IMR-90 (cell line): ENCODE measurements around the gene FAM20A. TPM values are rescaled to one million over a fixed set of nuclear protein-coding genes. Genes with fewer than 3 reads are reported as not detected.

Experiments used
- ATAC-seq: fragments of 200-7000 bp; cut with Tn5 transposase; 2 replicates; pipeline ENCODE4 v1.9.1; 2020; ENCODE audit warnings: low read depth, mild to moderate bottlenecking, moderate library complexity
- BruUV-seq: library from RNA; stranded (reverse); fragments of 400-500 nt; replicated peaks from 2 replicates; lab custom pipeline; 2021; lab: Mats Ljungman, UMichigan
- CTCF ChIA-PET: fragments of 300-600 bp; formaldehyde crosslinking; extraction: SDS; loops from one replicate; lab custom pipeline; 2021; ENCODE audit warnings: antibody characterized with exemption; lab: Yijun Ruan, JAX
- POLR2A ChIA-PET: fragments of 300-600 bp; sonication (Branson Sonifier 250); formaldehyde crosslinking; loops from one replicate; lab custom pipeline; 2022; ENCODE audit warnings: antibody characterized with exemption; ENCODE audit not compliant: unreplicated experiment; lab: Charles Lee
- DNase-seq: peaks from one replicate; pipeline ENCODE4 v3.0.0; 2013
- H2AFZ ChIP-seq: replicated peaks from 2 replicates; pipeline ENCODE3; 2013; ENCODE audit warnings: low read length, mild to moderate bottlenecking; ENCODE audit not compliant: poor library complexity
- H2AK5ac ChIP-seq: 2 replicates; pipeline ENCODE4 v1.6.1; 2013; ENCODE audit warnings: low read depth, low read length, inconsistent platforms
- H2AK9ac ChIP-seq: replicated peaks from 2 replicates; pipeline ENCODE3; 2013; ENCODE audit warnings: mild to moderate bottlenecking, low read depth, low read length, moderate library complexity; ENCODE audit not compliant: poor library complexity
- H2BK120ac ChIP-seq: 2 replicates; pipeline ENCODE4 v1.6.1; 2013; ENCODE audit warnings: low read depth, low read length, inconsistent platforms
- H2BK15ac ChIP-seq: 3 replicates; pipeline ENCODE4 v1.6.1; 2013; ENCODE audit warnings: low read depth, low read length, inconsistent platforms
- H2BK20ac ChIP-seq: 2 replicates; pipeline ENCODE4 v1.6.1; 2013; ENCODE audit warnings: low read depth, mild to moderate bottlenecking, inconsistent platforms, low read length, moderate library complexity
- H2BK5ac ChIP-seq: 2 replicates; pipeline ENCODE4 v1.6.1; 2013; ENCODE audit warnings: mild to moderate bottlenecking, low read depth, low read length, inconsistent platforms; ENCODE audit not compliant: poor library complexity, severe bottlenecking
- H3K14ac ChIP-seq: replicated peaks from 2 replicates; pipeline ENCODE4 v1.6.1; 2013; ENCODE audit warnings: low read depth, low read length, inconsistent platforms
- H3K18ac ChIP-seq: 2 replicates; pipeline ENCODE4 v1.6.1; 2013; ENCODE audit warnings: low read depth, low read length, control low read depth
- H3K23ac ChIP-seq: 2 replicates; pipeline ENCODE4 v1.6.1; 2013; ENCODE audit warnings: low read depth, low read length, inconsistent platforms
- H3K27ac ChIP-seq: 2 replicates; pipeline ENCODE4 v1.5.1; 2013; ENCODE audit warnings: mild to moderate bottlenecking, control low read depth, low read length; ENCODE audit not compliant: insufficient read depth
- H3K27me3 ChIP-seq: 2 replicates; pipeline ENCODE4 v1.6.1; 2013; ENCODE audit warnings: low read length; ENCODE audit not compliant: control insufficient read depth, insufficient read depth
- H3K36me3 ChIP-seq: 2 replicates; pipeline ENCODE4 v1.6.1; 2013; ENCODE audit warnings: low read length, mixed read lengths; ENCODE audit not compliant: control insufficient read depth, insufficient read depth
- H3K4ac ChIP-seq: 2 replicates; pipeline ENCODE4 v1.6.1; 2013; ENCODE audit warnings: low read depth, low read length, inconsistent platforms
- H3K4me1 ChIP-seq: 2 replicates; pipeline ENCODE4 v1.6.1; 2013; ENCODE audit warnings: low read length, mixed read lengths; ENCODE audit not compliant: control insufficient read depth, insufficient read depth
- H3K4me2 ChIP-seq: 2 replicates; pipeline ENCODE4 v1.6.1; 2013; ENCODE audit warnings: low read depth, mild to moderate bottlenecking, control low read depth, low read length, moderate library complexity
- H3K4me3 ChIP-seq: 2 replicates; pipeline ENCODE4 v1.5.1; 2013; ENCODE audit warnings: low read depth, mild to moderate bottlenecking, control low read depth, low read length, moderate library complexity; ENCODE audit not compliant: insufficient read depth
- H3K56ac ChIP-seq: 2 replicates; pipeline ENCODE4 v1.6.1; 2013; ENCODE audit warnings: low read length, inconsistent platforms; ENCODE audit not compliant: insufficient read depth; ENCODE audit errors: extremely low read depth
- H3K79me1 ChIP-seq, 2 experiments: 2 replicates each; pipeline ENCODE4 v1.6.1; 2013; ENCODE audit warnings: low read length in 2 of 2, inconsistent platforms in 1 of 2, low read depth in 1 of 2
- H3K9ac ChIP-seq: 2 replicates; pipeline ENCODE4 v1.6.1; 2013; ENCODE audit warnings: low read depth, low read length, control low read depth
- H3K9me1 ChIP-seq: 2 replicates; pipeline ENCODE4 v1.6.1; 2013; ENCODE audit warnings: low read length, inconsistent platforms; ENCODE audit not compliant: insufficient read depth
- H3K9me3 ChIP-seq: 2 replicates; pipeline ENCODE4 v1.6.1; 2013; ENCODE audit warnings: low read length; ENCODE audit not compliant: control insufficient read depth, insufficient read depth
- H4K20me1 ChIP-seq: 2 replicates; pipeline ENCODE4 v1.6.1; 2013; ENCODE audit warnings: low read length, inconsistent platforms; ENCODE audit not compliant: insufficient read depth
- H4K5ac ChIP-seq: 2 replicates; pipeline ENCODE4 v1.6.1; 2013; ENCODE audit warnings: mild to moderate bottlenecking, low read depth, low read length, control low read depth
- H4K8ac ChIP-seq, 2 experiments: 2 replicates each; pipeline ENCODE4 v1.6.1; 2013; ENCODE audit warnings: low read depth in 2 of 2, low read length in 2 of 2, control low read depth in 1 of 2, inconsistent platforms in 1 of 2
- H4K91ac ChIP-seq: 2 replicates; pipeline ENCODE4 v1.6.1; 2013; ENCODE audit warnings: low read depth, low read length, inconsistent platforms; ENCODE audit not compliant: insufficient read depth
- BHLHE40 ChIP-seq: fragments of 150-350 bp; IDR thresholded peaks from 2 replicates; pipeline ENCODE4 v1.6.1; 2016; ENCODE audit warnings: mild to moderate bottlenecking, low read depth, low read length
- FOS ChIP-seq: fragments of 150-350 bp; IDR thresholded peaks from 2 replicates; pipeline ENCODE4 v1.6.1; 2016; ENCODE audit warnings: low read depth, low read length
- MAFK ChIP-seq: IDR thresholded peaks from 2 replicates; pipeline ENCODE4 v1.6.1; 2012; ENCODE audit warnings: low read depth, low read length, improper control_type of control experiment
- MXI1 ChIP-seq: IDR thresholded peaks from 2 replicates; pipeline ENCODE4 v1.6.1; 2012; ENCODE audit warnings: low read depth, mild to moderate bottlenecking, low read length, moderate library complexity, borderline replicate concordance
- NFE2L2 ChIP-seq: fragments of 150-350 bp; IDR thresholded peaks from 2 replicates; pipeline ENCODE4 v1.6.1; 2016; ENCODE audit warnings: low read depth, mild to moderate bottlenecking, low read length
- RAD21 ChIP-seq: IDR thresholded peaks from 2 replicates; pipeline ENCODE4 v1.6.1; 2012; ENCODE audit warnings: low read length, improper control_type of control experiment
- RCOR1 ChIP-seq: IDR thresholded peaks from 2 replicates; pipeline ENCODE4 v1.6.1; 2012; ENCODE audit warnings: mild to moderate bottlenecking, low read length, improper control_type of control experiment; ENCODE audit not compliant: insufficient replicate concordance
- RFX5 ChIP-seq: IDR thresholded peaks from 2 replicates; pipeline ENCODE4 v1.8.0; 2012; ENCODE audit warnings: low read depth, mild to moderate bottlenecking, low read length, moderate library complexity
- WGBS, 2 experiments: methylation state at CpG; one replicate each; pipeline versions ENCODE4 v1.1.5 to v1.1.7; 2013; ENCODE audit warnings: missing lambda C conversion rate in 2 of 2; ENCODE audit not compliant: insufficient read length in 1 of 2; ENCODE audit errors: extremely low coverage in 2 of 2; 5-methylcytosine and 5-hydroxymethylcytosine counted together
- dilution Hi-C: fragments of 300-500 bp; cut with HindIII; formaldehyde crosslinking; loops from one replicate; pipeline ENCODE4 v1.14.3; 2018; ENCODE audit warnings: low sequenced_read_pairs; ENCODE audit not compliant: unreplicated experiment
- in situ Hi-C: fragments of 300-500 bp; cut with MboI; formaldehyde crosslinking; loops from 3 replicates; pipeline ENCODE4 v1.14.3; 2019; ENCODE audit warnings: low sequenced_read_pairs, inconsistent platforms, mixed read lengths
- intact Hi-C: fragments of 100-400 bp; cut with micrococcal nuclease; formaldehyde crosslinking; loops from 2 replicates; pipeline ENCODE4 v1.10.0; 2022
- polyA plus RNA-seq, 3 experiments: library from polyadenylated mRNA; depleted of rRNA; stranded (reverse); fragments of >200 nt; gene quantifications; 2 replicates each; pipeline ENCODE4 v1.2.3, GENCODE V29; 2012; ENCODE audit warnings: low replicate concordance in 1 of 3
- total RNA-seq: library from RNA; depleted of rRNA; stranded (reverse); fragments of >200 nt; gene quantifications from 2 replicates; pipeline ENCODE4 v1.2.3, GENCODE V29; 2012

The FAM20A gene
- total and polyA plus RNA-seq, 2 of the 4 experiments (the other 2 are of a cell fraction): not detected

GRCh38 chr17:68491381-68492231 lies 109.6 kb downstream of the FAM20A start:
- no peak overlapping the region for H3K18ac ChIP-seq
- dilution Hi-C loops (no loop called here), intact Hi-C loops (no loop called here), in situ Hi-C loops (no loop called here)
- no peaks in the 10 kb centered on the region for H4K20me1 ChIP-seq
- H3K9ac ChIP-seq: no peak overlapping the region
- no peak overlapping the region for H3K56ac ChIP-seq
- H3K27ac ChIP-seq: no peak overlapping the region
- ChIA-PET POLR2A (no interaction called here), CTCF (no interaction called here)
- no peaks in the 10 kb centered on the region for H3K9me1 ChIP-seq
- H3K9me3 ChIP-seq: no peaks in the 10 kb centered on the region
- no peak overlapping the region for H2BK20ac ChIP-seq
- TF ChIP-seq MAFK: no peak
- TF ChIP-seq RAD21: no peak
- no peak for TF ChIP-seq MXI1
- no peak for TF ChIP-seq RFX5
- TF ChIP-seq NFE2L2: no peak
- TF ChIP-seq RCOR1: no peak
- no peak for TF ChIP-seq FOS
- TF ChIP-seq BHLHE40: no peak
- no peak for ATAC-seq
- no peak overlapping the region for H3K4me3 ChIP-seq
- no peak overlapping the region for H3K23ac ChIP-seq
- H2AK9ac ChIP-seq: no peak overlapping the region
- no peak overlapping the region for H2BK120ac ChIP-seq
- no peak overlapping the region for H4K91ac ChIP-seq
- WGBS, 2 experiments: 52% methylated on average over 5 of the region's 12 CpGs; no CpG with 5 or more reads in 1 of the 2 experiments
- H3K79me1 ChIP-seq: no peaks in the 10 kb centered on the region
- no peak overlapping the region for H4K8ac ChIP-seq
- no peaks in the 10 kb centered on the region for H3K36me3 ChIP-seq
- H3K4ac ChIP-seq: no peak overlapping the region
- no peak for DNase-seq
- no peak overlapping the region for H3K14ac ChIP-seq
- BruUV-seq: no TSS peak
- H2BK15ac ChIP-seq: no peak overlapping the region
- H3K4me1 ChIP-seq: no peaks in the 10 kb centered on the region
- no peak overlapping the region for H3K4me2 ChIP-seq
- no peak overlapping the region for H2BK5ac ChIP-seq
- peaks cover 15% of the 10 kb centered on the region for H3K27me3 ChIP-seq
- no peak overlapping the region for H4K5ac ChIP-seq
- H2AK5ac ChIP-seq: no peak overlapping the region
- no peak overlapping the region for H2AFZ ChIP-seq
